Sigmoid colon (tissue), 7 donors: ENCODE results near the gene OR13C5. TPM values are rescaled to one million over a fixed set of nuclear protein-coding genes. Genes with fewer than 3 reads are reported as not detected.
"Not testable (repeated sequence)": the region's sequence is repeated elsewhere in the genome, so short reads cannot be mapped to it uniquely, and the experiment has no call there.

ENCODE experiments used
- DNase-seq: peaks from one replicate; pipeline ENCODE4 v3.0.0-alpha.2; 2019
- H3K27ac ChIP-seq, 4 donors: fragments of 200-600 bp; sonication (generic); one replicate each; pipeline ENCODE4 v1.5.1; 2016 to 2019; ENCODE audit warnings: mild to moderate bottlenecking in 1 of 4
- H3K27me3 ChIP-seq, 3 donors: fragments of 200-600 bp; sonication (generic); one replicate each; pipeline ENCODE4 v1.5.1; 2019; ENCODE audit warnings: mild to moderate bottlenecking in 1 of 3
- H3K36me3 ChIP-seq, 4 donors: fragments of 200-600 bp; sonication (generic); one replicate each; pipeline ENCODE4 v1.5.1; 2016 to 2019
- H3K4me1 ChIP-seq, 4 donors: fragments of 200-600 bp; sonication (generic); one replicate each; pipeline ENCODE4 v1.5.1; 2017 to 2019
- H3K4me3 ChIP-seq, 4 donors: fragments of 200-600 bp; sonication (generic); one replicate each; pipeline ENCODE4 v1.5.1; 2017 to 2019; ENCODE audit warnings: mild to moderate bottlenecking in 2 of 4, moderate library complexity in 1 of 4
- H3K9me3 ChIP-seq, 4 donors: fragments of 200-600 bp in 3 of 4; sonication (generic) in 3 of 4; one replicate each; pipeline versions ENCODE4 v1.5.1 to v1.6.1; 2013 to 2019
- CTCF ChIP-seq, 4 experiments: fragments of 450-650 bp in 3 of 4; fragments of 200-600 bp in 1 of 4; IDR thresholded peaks; one replicate each; pipeline ENCODE4 v1.5.1; 2016 to 2019; ENCODE audit warnings: antibody characterized with exemption in 4 of 4, mild to moderate bottlenecking in 3 of 4, moderate library complexity in 2 of 4
- EP300 ChIP-seq, 4 donors: sonication (generic); formaldehyde crosslinking; IDR thresholded peaks; one replicate each; pipeline ENCODE4 v1.6.1; 2017; ENCODE audit warnings: antibody characterized with exemption in 4 of 4
- POLR2A ChIP-seq, 2 donors: fragments of 450-650 bp; IDR thresholded peaks; one replicate each; pipeline ENCODE4 v1.6.1; 2016; ENCODE audit warnings: antibody characterized with exemption in 2 of 2, mild to moderate bottlenecking in 2 of 2, moderate library complexity in 2 of 2
- POLR2AphosphoS5 ChIP-seq, 4 donors: sonication (generic); formaldehyde crosslinking; IDR thresholded peaks; one replicate each; pipeline ENCODE4 v1.6.1; 2017; ENCODE audit warnings: antibody characterized with exemption in 4 of 4
- whole genome bisulfite sequencing, 2 donors: extraction: QIAGEN DNeasy Blood & Tissue Kit; methylation state at CpG; one replicate each; pipeline ENCODE4 v1.1.7; 2013; 5-methylcytosine and 5-hydroxymethylcytosine counted together
- intact Hi-C: fragments of 100-400 bp; cut with DNase I; formaldehyde crosslinking; loops from one replicate; pipeline ENCODE4 v1.15.1; 2023
- polyA plus RNA-seq, 3 donors: library from polyadenylated mRNA; stranded (reverse); fragments of 200-250 nt; gene quantifications; one replicate each; pipeline ENCODE4 v1.2.3, GENCODE V29; 2013
- total RNA-seq, 4 donors: library from RNA; depleted of rRNA; stranded (reverse); fragments of >200 nt; gene quantifications; one replicate each; pipeline ENCODE4 v1.1.0, GENCODE V29; 2016
- donor health status: healthy with polysubstance abuse.
- donor health status: Bipolar disorder and iron deficiency.
- donor health status: healthy.

Gene OR13C5
- total and polyA plus RNA-seq, 7 donors = not detected

- Histone ChIP-seq H3K27me3 (no peaks in the 10 kb centered on the region), H3K27ac (no peak overlapping the region), H3K36me3 (no peaks in the 10 kb centered on the region), H3K4me3 (no peak overlapping the region), H3K9me3 (no peaks in the 10 kb centered on the region), H3K4me1 (no peaks in the 10 kb centered on the region)
- intact Hi-C loops = no loop called here
- 48 to 82% methylated on average over 2 of the region's 2 CpGs for WGBS, 2 donors
- DNase-seq = no peak
- TF ChIP-seq POLR2AphosphoS5 (IDR thresholded peaks at IDR 0.05) = no peak
- TF ChIP-seq CTCF (IDR thresholded peaks at IDR 0.05) = no peak
- no peak for TF ChIP-seq POLR2A (IDR thresholded peaks at IDR 0.05)
- TF ChIP-seq EP300 (IDR thresholded peaks at IDR 0.05) = no peak
Observed at GRCh38 chr9:104611213-104611612, 12.0 kb upstream of the OR13C5 start.

GRCh38 chr9:104608336-104608735 lies 9.1 kb upstream of the OR13C5 start:
- Histone ChIP-seq H3K9me3 (no peaks in the 10 kb centered on the region), H3K4me1 (no peaks in the 10 kb centered on the region), H3K27ac (no peak overlapping the region), H3K36me3 (no peaks in the 10 kb centered on the region), H3K4me3 (no peak overlapping the region), H3K27me3 (no peaks in the 10 kb centered on the region)
- no peak for TF ChIP-seq CTCF (IDR thresholded peaks at IDR 0.05)
- no peak for TF ChIP-seq POLR2AphosphoS5 (IDR thresholded peaks at IDR 0.05)
- TF ChIP-seq EP300 (IDR thresholded peaks at IDR 0.05) = no peak
- TF ChIP-seq POLR2A (IDR thresholded peaks at IDR 0.05) = no peak
- intact Hi-C loops = no loop called here
- 35 to 44% methylated on average over 1 of the region's 1 CpG for WGBS, 2 donors
- DNase-seq = no peak

DNA sequence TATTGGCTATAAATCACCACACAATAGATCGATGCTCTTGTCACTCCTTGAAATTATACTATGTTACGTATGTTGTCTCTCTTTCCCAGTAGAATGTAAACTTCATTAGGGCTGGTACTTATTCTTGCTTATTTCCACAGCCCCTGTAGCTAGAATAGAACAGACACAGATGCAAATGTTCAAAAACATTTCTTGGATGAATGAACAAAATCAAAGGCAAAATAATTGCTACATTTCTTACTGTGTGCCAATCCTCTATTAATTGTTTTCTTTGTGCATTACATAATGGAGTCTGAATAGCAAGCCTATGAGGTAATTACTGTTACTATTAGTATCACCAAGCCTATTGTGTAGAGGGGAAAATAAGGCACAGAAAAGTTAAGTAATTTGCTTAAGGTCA lies 6.9 kb upstream of the OR13C5 start:
- Histone ChIP-seq H3K4me1 (no peaks in the 10 kb centered on the region), H3K27me3 (no peaks in the 10 kb centered on the region), H3K9me3 (no peaks in the 10 kb centered on the region), H3K27ac (no peak overlapping the region), H3K36me3 (no peaks in the 10 kb centered on the region), H3K4me3 (no peak overlapping the region)
- intact Hi-C loops = no loop called here
- DNase-seq = no peak
- TF ChIP-seq POLR2A (IDR thresholded peaks at IDR 0.05) (no peak), EP300 (IDR thresholded peaks at IDR 0.05) (no peak), CTCF (IDR thresholded peaks at IDR 0.05) (no peak), POLR2AphosphoS5 (IDR thresholded peaks at IDR 0.05) (no peak)
- WGBS, 2 donors = 45 to 73% methylated on average over 2 of the region's 2 CpGs

GRCh38 chr9:104605527-104605926 lies 6.3 kb upstream of the OR13C5 start, which contains the start of gene OR13C2:
Gene OR13C2, minus strand, starts transcription at chr9:104605627. Its CDS starts 0 bp downstream, at chr9:104605627.
- H3K36me3 ChIP-seq, intact Hi-C loops, H3K9me3 ChIP-seq, H3K27ac ChIP-seq, H3K4me3 ChIP-seq, H3K27me3 ChIP-seq, H3K4me1 ChIP-seq, DNase-seq: not testable (repeated sequence)
- 64 to 66% methylated on average over 1 of the region's 1 CpG for WGBS, 2 donors

DNA sequence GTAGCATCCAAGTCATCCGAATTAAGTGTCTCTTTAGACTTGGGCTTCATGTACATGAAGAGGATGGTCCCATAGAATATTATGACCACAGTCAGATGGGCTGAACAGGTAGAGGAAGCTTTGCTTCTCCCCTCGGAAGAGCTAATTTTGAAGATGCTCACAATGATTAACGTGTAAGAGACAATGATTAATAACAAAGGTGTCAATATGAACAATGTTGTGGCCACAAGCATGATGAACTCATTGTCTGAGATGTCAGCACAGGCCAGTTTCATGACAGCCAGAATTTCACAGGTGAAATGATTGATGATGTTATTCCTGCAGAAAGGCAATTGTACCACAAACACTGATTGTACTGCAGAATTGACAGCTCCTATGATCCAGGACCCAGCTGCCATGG lies 5.6 kb upstream of the OR13C5 start:
- Histone ChIP-seq H3K4me1 (no peaks in the 10 kb centered on the region), H3K36me3 (no peaks in the 10 kb centered on the region), H3K4me3 (no peak overlapping the region), H3K27me3 (no peaks in the 10 kb centered on the region), H3K27ac (no peak overlapping the region), H3K9me3 (no peaks in the 10 kb centered on the region)
- TF ChIP-seq EP300 (IDR thresholded peaks at IDR 0.05) = no peak
- TF ChIP-seq POLR2AphosphoS5 (IDR thresholded peaks at IDR 0.05) = no peak
- TF ChIP-seq CTCF (IDR thresholded peaks at IDR 0.05) = no peak
- TF ChIP-seq POLR2A (IDR thresholded peaks at IDR 0.05) = no peak
- no peak for DNase-seq
- 79 to 81% methylated on average over 3 of the region's 3 CpGs for WGBS, 2 donors
- intact Hi-C loops = no loop called here

DNA sequence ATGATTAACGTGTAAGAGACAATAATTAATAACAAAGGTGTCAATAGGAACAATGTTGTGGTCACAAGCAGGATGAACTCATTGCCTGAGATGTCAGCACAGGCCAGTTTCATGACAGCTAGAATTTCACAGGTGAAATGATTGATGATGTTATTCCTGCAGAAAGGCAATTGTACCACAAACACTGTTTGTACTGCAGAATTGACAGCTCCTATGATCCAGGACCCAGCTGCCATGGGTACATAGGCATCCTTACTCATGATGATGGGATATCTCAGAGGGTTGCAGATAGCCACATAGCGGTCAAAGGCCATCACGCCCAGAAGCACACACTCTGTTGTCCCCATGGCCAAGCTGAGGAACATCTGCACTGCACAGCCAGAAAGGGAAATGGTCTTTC lies 464 bp downstream of the OR13C5 start:
- 76 to 83% methylated on average over 3 of the region's 3 CpGs for WGBS, 2 donors
- DNase-seq, H3K27me3 ChIP-seq, H3K4me1 ChIP-seq, H3K36me3 ChIP-seq, H3K27ac ChIP-seq, intact Hi-C loops, H3K4me3 ChIP-seq, H3K9me3 ChIP-seq: not testable (repeated sequence)
